Naive B cell (primary cell): Measurements from ENCODE around the gene MIXL1. TPM values are rescaled to one million over a fixed set of nuclear protein-coding genes. Genes with fewer than 3 reads are reported as not detected.
"Not testable (repeated sequence)": the region's sequence is repeated elsewhere in the genome, so short reads cannot be mapped to it uniquely, and the experiment has no call there.

Experiments
- ATAC-seq, 2 donors: fragments of 150-1000 bp; cut with Tn5 transposase; 2 replicates each; pipeline ENCODE4 v1.10.0; 2021; ENCODE audit warnings: low read depth in 2 of 2, mild to moderate bottlenecking in 2 of 2, moderate library complexity in 2 of 2
- DNase-seq: peaks from one replicate; pipeline ENCODE4 v3.0.0; 2022
- H3K27ac Mint-ChIP-seq, 6 donors: one replicate each; pipeline ENCODE4 v1.8.0; 2020 to 2022; ENCODE audit warnings: mild to moderate bottlenecking in 6 of 6, mixed read lengths in 6 of 6, moderate library complexity in 5 of 6, inconsistent platforms in 2 of 6
- H3K27me3 Mint-ChIP-seq, 3 donors: one replicate each; pipeline ENCODE4 v1.8.0; 2021 to 2022; ENCODE audit warnings: mixed read lengths in 3 of 3, mild to moderate bottlenecking in 1 of 3
- H3K36me3 Mint-ChIP-seq, 2 donors: one replicate each; pipeline ENCODE4 v1.8.0; 2020 to 2022; ENCODE audit warnings: mixed read lengths in 2 of 2, inconsistent platforms in 1 of 2, mild to moderate bottlenecking in 1 of 2
- H3K4me1 Mint-ChIP-seq, 3 donors: one replicate each; pipeline ENCODE4 v1.8.0; 2020 to 2022; ENCODE audit warnings: mixed read lengths in 3 of 3, inconsistent platforms in 1 of 3, mild to moderate bottlenecking in 1 of 3, moderate library complexity in 1 of 3
- H3K4me3 Mint-ChIP-seq, 8 donors: one replicate each; pipeline ENCODE4 v1.8.0; 2020 to 2022; ENCODE audit warnings: mild to moderate bottlenecking in 8 of 8, mixed read lengths in 8 of 8, moderate library complexity in 8 of 8, inconsistent platforms in 2 of 8
- H3K9me3 Mint-ChIP-seq, 7 donors: one replicate each; pipeline ENCODE4 v1.8.0; 2020 to 2022; ENCODE audit warnings: mixed read lengths in 7 of 7, mild to moderate bottlenecking in 5 of 7, inconsistent platforms in 2 of 7, moderate library complexity in 1 of 7
- polyA plus RNA-seq, 6 donors: library from polyadenylated mRNA; unstranded; fragments of 300-500 nt; fragmentation: Illumina TruSeq; gene quantifications; one replicate each; pipeline ENCODE4 v1.2.3, GENCODE V29; 2021; ENCODE audit warnings: low read depth in 6 of 6

The MIXL1 gene
- 1 to 10 TPM in 1 of 6 donors, under 1 TPM in 3, not detected in 2; 0.23 to 2.8 (median 0.36) TPM for polyA plus RNA-seq

DNA sequence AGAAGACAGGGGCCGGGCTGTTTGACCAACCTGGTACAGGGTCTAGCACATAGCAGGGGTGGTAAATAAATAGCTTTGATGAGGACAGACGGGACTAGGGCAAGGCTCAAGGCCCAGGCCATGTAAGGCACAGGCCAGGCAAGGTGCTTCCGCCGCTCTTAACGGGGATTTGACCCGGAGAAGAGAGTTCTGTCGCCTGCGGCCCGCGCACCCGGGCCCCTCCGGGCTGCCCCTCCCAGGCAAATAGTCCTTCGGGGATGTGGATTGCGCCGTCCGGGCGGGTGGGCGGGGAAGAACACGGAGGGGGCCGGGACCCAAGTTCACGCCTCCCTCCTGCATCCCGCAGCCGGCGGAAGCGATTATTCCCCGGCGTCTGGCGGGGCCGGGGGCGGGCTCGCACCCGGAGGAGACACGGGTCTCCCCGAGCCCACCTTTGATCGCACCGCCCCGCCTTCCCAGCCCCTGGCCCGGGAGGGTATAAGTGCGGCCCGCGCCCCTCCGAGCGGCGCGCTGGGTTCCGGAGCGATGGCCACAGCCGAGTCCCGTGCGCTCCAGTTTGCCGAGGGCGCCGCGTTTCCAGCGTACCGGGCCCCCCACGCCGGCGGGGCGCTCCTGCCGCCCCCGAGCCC lies at the start of gene MIXL1:
Gene MIXL1 (plus strand): TSS at position 508 of the 629 bp plus-strand sequence. CDS start 18 bp downstream, at position 526.
- Mint-ChIP-seq H3K36me3 (no peaks in the 10 kb centered on the region), H3K9me3 (no peaks in the 10 kb centered on the region), H3K4me1 (peaks cover 6 to 13% (median 6%) of the 10 kb centered on the region in 3 donors), H3K4me3 (peak within 1 kb of the TSS; percentile 85 to 95 (median 91)), H3K27ac (peak within 1 kb of the TSS in 1 of 6 donors; percentile 44), H3K27me3 (peaks cover 8 to 11% (median 10%) of the 10 kb centered on the region in 3 donors)
- ATAC-seq: peak; percentile 63
- DNase-seq: no peak

DNA sequence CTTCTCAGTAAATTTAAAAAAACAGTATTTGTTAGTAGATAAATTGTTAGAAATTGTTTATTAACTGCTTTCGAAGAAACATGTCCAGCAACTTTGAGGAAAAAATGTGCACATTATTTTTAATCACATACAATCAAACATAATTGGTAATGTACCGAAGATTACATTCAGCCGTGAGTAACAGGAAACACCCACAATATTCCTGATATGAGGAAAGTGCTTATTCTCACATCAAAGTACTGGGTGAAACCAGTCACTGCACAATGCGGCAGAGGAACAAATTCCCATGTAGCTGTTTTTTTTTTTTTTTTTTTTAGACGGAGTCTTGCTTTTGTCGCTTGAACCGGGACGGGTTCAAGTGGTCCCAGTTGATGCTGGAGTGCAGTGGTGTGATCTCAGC lies 46.6 kb upstream of the MIXL1 start:
- H3K27ac Mint-ChIP-seq: peak overlapping the region in 1 of 6 donors; percentile 74
- ATAC-seq (no peak), DNase-seq (no peak)
- H3K4me1 Mint-ChIP-seq: peaks cover 32 to 87% (median 62%) of the 10 kb centered on the region in 3 donors
- no peaks in the 10 kb centered on the region for H3K27me3 Mint-ChIP-seq
- H3K36me3 Mint-ChIP-seq: peaks cover 10 to 15% of the 10 kb centered on the region in 2 donors
- H3K9me3 Mint-ChIP-seq: no peaks in the 10 kb centered on the region
- no peak overlapping the region for H3K4me3 Mint-ChIP-seq

DNA sequence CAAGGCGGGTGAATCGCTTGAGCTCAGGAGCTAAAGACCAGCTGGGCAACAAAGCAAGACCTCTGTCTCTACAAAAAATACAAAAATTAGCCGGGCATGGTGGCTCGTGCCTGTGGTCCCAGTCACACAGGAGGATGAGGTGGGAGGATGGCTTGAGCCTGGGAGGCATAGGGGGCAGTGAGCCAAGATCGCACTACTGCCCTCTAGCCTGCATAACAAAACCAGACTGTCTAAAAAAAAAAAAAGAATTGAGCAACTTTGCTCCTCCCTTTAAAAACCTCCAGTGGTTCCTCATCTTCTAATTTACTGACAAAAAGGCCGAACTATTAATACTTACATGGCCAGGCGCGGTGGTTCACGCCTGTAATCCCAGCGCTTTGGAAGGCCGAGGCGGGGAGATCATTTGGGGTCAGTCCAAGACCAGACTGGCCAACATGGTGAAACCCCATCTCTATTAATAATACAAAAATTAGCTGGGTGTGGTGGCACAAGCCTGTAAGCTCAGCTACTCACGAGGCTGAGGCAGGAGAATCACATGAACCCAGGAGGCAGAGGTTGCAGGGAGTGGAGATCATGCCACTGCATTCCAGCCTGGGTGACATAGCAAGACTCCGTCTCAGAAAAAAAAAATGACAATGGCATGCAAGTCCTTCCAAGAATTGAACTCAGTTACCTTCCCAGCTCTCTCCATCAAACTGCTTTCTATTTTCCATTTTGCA lies 41.3 kb upstream of the MIXL1 start:
- H3K4me3 Mint-ChIP-seq: peak overlapping the region; percentile 68 to 91 (median 84)
- H3K27me3 Mint-ChIP-seq: no peaks in the 10 kb centered on the region
- H3K4me1 Mint-ChIP-seq: peaks cover 38 to 84% (median 76%) of the 10 kb centered on the region in 3 donors
- H3K27ac Mint-ChIP-seq: peak overlapping the region; percentile 71 to 96 (median 92)
- DNase-seq (peak; percentile 46), ATAC-seq (peak; percentile 33 to 39)
- H3K36me3 Mint-ChIP-seq: peaks cover 6 to 7% of the 10 kb centered on the region in 2 donors
- no peaks in the 10 kb centered on the region for H3K9me3 Mint-ChIP-seq

DNA sequence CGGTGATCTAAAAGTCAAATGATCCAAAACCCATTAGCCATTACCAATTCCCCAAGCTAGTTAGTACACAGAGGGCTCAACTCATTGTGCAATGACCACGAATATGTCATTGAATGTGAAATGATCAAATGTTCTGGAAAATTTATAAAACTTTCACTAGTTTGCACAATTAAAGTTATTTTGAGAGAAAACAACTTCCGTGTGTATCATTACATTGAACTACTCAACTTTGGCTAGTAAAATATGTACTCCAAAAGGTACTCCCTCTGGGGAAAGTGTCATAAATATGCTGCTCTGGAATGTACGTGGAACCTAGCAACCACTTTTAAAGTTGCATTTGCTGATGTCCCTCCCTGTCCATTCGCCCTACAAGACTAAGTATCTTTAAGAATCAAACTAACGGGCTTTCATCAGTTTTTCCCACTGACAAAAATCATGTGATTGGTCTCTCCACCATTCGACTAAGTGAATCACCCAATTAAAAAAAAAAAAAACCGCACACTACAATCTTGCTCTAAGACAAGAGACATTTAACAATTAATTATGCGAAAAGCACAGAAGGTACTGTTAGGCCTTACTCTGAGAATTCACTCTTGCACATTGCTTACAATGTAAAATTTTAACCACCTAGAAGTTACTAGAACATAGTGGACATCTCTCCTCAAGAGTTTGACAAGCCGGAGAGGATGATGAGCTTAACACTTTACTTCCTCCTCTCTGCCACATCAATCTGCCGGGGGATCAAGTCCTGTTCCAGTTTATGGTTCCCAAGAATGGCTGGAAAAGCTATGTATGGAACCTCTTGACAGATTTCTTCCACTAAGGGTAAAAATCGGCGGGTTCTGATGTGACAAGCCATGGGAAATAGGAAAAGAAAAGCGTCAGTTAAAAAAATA lies 38.1 kb upstream of the MIXL1 start:
- no peak for DNase-seq
- H3K4me3 Mint-ChIP-seq: peak overlapping the region; percentile 91 to 98 (median 95)
- no peaks in the 10 kb centered on the region for H3K27me3 Mint-ChIP-seq
- H3K9me3 Mint-ChIP-seq: no peaks in the 10 kb centered on the region
- peaks cover 0 to 1% of the 10 kb centered on the region in 2 donors for H3K36me3 Mint-ChIP-seq
- H3K4me1 Mint-ChIP-seq: peaks cover 21 to 61% (median 45%) of the 10 kb centered on the region in 3 donors
- H3K27ac Mint-ChIP-seq: peak overlapping the region; percentile 78 to 98 (median 94)
- no peak for ATAC-seq

DNA sequence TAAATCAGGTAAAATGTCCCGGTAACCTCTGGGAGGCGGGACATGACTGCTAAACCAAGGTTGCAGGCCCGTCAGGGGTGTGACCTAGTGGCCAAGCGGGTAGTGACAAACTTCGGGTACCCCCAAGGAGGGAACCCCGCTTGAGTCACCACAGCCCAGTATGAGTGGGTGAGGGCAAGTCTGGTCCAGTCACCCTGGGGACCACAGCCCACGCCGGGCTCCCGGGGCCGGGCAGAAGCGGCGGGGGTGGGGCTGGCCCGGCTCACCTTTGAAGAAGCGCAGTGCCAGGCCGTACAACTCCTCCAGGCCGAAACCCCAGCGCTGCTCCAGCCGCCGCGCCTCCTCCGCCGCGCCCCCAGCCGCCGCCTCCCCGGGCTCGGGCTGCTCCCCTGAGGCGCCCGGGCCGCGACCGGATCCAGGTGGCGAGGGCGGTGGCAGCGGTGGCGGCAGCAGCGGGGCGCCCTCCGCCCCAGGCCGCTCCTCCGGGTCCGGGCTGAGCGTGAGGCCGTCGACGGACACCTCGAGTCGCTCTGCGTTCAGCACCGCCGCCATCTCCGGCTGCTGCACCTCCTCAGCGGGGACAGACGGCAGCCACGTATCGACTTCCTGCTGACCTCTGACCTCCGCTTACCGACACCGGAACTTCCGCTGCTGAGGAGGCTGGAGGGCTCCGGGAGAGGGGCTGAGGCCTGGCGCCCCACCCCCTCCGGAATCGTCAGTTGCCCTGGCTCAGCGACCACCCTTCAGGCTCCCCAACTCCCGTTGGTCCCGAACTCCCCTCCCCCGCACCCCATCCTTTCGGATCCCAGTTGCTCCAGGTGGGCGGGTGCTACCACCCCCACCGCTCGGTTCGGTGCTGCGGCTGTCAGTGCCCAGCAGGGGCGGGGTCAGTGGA lies 37.1 kb upstream of the MIXL1 start, which contains the start of gene ACBD3:
Gene ACBD3 (minus strand): TSS at position 618 of the 895 bp plus-strand sequence. CDS start 66 bp downstream, at position 552.
- peak; percentile 94 for ATAC-seq
- Mint-ChIP-seq H3K4me3 (peak within 1 kb of the TSS; percentile 92 to 98 (median 95)), H3K9me3 (no peaks in the 10 kb centered on the region), H3K4me1 (peaks cover 21 to 51% (median 38%) of the 10 kb centered on the region in 3 donors), H3K36me3 (no peaks in the 10 kb centered on the region), H3K27me3 (no peaks in the 10 kb centered on the region), H3K27ac (peak within 1 kb of the TSS; percentile 88 to 98 (median 96))
- peak; percentile 83 for DNase-seq

DNA sequence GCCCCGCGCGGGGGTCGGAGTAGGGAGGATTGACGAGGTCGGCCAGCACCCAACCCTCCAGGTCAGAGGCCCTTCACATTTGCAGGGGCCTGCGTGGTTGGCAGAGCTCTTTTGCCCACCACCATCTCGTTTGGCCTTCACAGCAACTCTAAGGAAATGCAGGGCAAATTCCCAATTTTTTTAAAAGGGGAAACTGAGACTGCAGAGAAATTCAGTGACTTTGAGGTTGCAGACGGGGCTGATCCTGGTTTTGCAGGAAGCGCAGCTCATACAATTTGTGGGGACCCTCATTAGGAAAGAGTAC lies 36.5 kb upstream of the MIXL1 start:
- Mint-ChIP-seq H3K36me3 (no peaks in the 10 kb centered on the region), H3K27me3 (no peaks in the 10 kb centered on the region), H3K27ac (peak overlapping the region; percentile 81 to 96 (median 94))

DNA sequence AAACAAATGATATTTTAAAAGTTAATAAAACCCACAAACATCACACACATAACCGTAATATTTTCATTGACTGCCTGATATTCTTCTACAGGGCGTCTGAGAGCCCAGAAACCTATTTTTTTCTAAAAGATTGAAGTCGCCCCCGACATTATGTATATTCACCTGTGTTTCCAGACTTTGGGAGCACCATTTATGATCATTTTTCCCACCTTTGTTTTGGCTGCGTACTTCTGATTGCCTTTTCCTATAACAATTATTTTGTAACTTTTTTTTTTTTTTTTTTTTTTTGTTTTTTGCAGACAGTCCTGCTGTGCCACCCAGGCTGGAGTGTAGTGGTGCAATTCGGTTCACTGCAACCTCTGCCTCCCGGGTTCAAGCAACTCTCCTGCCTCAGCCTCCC lies 36.1 kb upstream of the MIXL1 start:
- Mint-ChIP-seq H3K4me3 (peak overlapping the region; percentile 51 to 98 (median 94)), H3K4me1 (peaks cover 14 to 41% (median 28%) of the 10 kb centered on the region in 3 donors), H3K36me3 (no peaks in the 10 kb centered on the region), H3K27ac (peak overlapping the region in 5 of 6 donors; percentile 81 to 96 (median 95)), H3K27me3 (no peaks in the 10 kb centered on the region), H3K9me3 (no peaks in the 10 kb centered on the region)
- DNase-seq (no peak), ATAC-seq (no peak)

More for the DNA sequence above, 36.5 kb upstream of the MIXL1 start:
- no peak for DNase-seq
- no peak for ATAC-seq
- H3K4me1 Mint-ChIP-seq: peaks cover 18 to 45% (median 32%) of the 10 kb centered on the region in 3 donors
- peak overlapping the region; percentile 87 to 98 (median 94) for H3K4me3 Mint-ChIP-seq
- no peaks in the 10 kb centered on the region for H3K9me3 Mint-ChIP-seq

DNA sequence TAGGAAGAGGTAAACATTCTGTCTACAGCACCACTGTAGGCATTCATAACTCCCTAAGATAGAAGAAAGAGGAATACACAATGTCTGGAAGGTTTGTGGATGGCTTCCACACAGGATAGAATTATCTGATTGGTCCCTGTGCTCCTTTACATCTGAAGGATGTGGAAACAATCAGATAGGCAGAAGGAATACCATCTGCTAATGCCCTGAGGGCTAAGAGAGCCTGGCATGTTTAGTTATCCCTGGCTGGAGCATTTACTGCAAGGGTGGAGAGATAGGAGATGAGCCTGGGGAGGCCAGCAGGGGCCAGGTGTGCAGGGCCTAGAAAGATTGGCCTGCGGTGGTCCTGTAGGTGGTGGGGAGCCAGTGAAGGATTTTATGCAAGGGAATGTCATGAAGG lies 28.3 kb upstream of the MIXL1 start:
- DNase-seq (no peak), ATAC-seq (no peak)
- no peaks in the 10 kb centered on the region for H3K36me3 Mint-ChIP-seq
- no peaks in the 10 kb centered on the region for H3K9me3 Mint-ChIP-seq
- H3K4me1 Mint-ChIP-seq: peaks cover 10 to 19% (median 14%) of the 10 kb centered on the region in 3 donors
- no peak overlapping the region for H3K4me3 Mint-ChIP-seq
- H3K27me3 Mint-ChIP-seq: no peaks in the 10 kb centered on the region
- H3K27ac Mint-ChIP-seq: peak overlapping the region in 1 of 6 donors; percentile 18

DNA sequence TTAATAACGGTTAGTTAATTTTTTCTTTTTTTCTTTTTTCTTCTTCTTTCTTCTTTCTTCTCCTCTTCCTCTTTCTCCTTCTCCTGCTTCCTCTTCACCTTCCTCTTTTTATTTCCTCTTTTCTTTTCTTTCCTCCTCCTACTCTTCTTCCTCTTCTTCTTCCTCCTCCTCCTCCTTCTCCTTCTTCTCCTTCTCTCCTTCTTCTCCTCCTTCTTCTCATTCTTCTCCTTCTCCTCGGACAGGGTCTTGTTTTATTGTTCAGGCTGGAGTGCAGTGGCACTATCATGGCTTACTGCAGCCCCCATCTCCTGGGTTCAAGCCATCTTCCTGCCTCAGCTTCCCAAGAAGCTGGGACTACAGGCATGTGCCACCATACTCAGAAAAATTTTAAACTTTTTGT lies 23.5 kb upstream of the MIXL1 start:
- DNase-seq (no peak), ATAC-seq (no peak)
- Mint-ChIP-seq H3K9me3 (no peaks in the 10 kb centered on the region), H3K36me3 (no peaks in the 10 kb centered on the region), H3K27me3 (no peaks in the 10 kb centered on the region), H3K4me1 (peaks cover 18 to 24% (median 21%) of the 10 kb centered on the region in 3 donors), H3K27ac (peak overlapping the region in 4 of 6 donors; percentile 26 to 98 (median 48)), H3K4me3 (peak overlapping the region in 5 of 8 donors; percentile 3 to 57 (median 41))

DNA sequence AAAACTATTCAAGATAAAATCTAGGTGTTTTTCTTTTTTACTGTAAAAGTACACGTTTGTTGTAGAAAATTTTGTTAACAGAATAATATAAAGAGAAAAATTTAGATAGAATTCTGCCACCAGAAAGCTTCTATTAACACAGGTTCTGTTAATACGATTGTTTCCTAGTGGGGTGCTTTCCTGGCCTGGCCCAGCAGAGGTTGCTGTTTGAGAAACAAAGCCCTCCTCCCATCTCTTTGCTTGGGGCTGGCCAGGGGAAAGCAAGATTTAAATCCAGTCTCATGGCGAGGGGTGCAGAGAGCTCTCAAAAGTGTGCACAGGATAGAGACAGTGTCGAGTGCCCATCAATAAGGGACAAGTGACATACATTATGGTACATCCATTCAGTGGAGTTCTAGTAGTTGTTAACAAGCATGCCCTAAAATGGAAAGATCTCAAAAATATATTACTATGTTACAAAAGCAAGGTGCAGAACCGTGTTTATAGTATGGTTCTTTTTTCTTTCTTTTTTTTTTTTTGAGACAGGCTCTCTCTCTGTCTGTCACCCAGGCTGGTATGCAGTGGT lies 22.4 kb upstream of the MIXL1 start:
- DNase-seq (no peak), ATAC-seq (peak; percentile 35 to 38)
- no peaks in the 10 kb centered on the region for H3K27me3 Mint-ChIP-seq
- no peak overlapping the region for H3K4me3 Mint-ChIP-seq
- peaks cover 14 to 24% (median 16%) of the 10 kb centered on the region in 3 donors for H3K4me1 Mint-ChIP-seq
- no peaks in the 10 kb centered on the region for H3K9me3 Mint-ChIP-seq
- H3K36me3 Mint-ChIP-seq: no peaks in the 10 kb centered on the region
- H3K27ac Mint-ChIP-seq: peak overlapping the region in 1 of 6 donors; percentile 4

DNA sequence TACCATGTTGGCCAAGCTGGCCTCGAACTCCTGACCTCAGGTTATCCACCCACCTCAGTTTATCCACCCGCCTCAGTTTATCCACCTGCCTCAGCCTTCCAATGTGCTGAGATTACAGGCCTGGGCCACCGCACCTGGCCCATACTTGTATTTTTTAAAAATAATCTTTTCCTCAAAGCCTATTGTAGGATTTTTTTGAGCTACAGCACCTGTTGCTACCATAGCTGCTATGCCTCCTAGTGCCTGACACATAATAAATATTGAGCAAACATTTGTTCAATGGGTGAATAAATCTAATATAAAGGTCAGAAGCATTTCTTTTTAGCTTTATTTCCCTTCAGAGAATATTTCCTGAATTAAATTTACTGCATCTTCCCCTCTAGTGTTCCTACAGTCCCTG lies 21.2 kb upstream of the MIXL1 start:
- Mint-ChIP-seq H3K4me1 (peaks cover 9 to 20% (median 10%) of the 10 kb centered on the region in 3 donors), H3K27ac (peak overlapping the region in 1 of 6 donors; percentile 5), H3K9me3 (no peaks in the 10 kb centered on the region), H3K4me3 (peak overlapping the region in 1 of 8 donors; percentile 46), H3K36me3 (no peaks in the 10 kb centered on the region), H3K27me3 (no peaks in the 10 kb centered on the region)
- no peak for DNase-seq
- no peak for ATAC-seq

DNA sequence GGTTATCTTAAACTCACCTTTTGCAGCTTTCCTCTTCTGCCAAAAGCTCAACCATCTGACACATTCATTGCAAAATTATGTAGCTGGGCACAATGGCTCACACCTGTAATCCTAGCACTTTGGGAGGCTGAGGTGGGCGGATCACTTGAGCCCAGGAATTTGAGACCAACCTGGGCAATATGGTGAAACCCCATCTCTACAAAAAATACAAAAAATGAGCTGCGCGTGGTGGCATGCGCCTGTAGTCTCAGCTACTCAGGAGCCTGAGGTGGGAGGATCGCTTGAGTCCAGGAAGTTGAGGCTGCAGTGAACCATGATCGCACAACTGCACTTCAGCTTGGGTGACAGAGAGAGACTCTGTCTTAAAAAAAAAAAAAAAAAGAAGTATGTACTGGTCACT lies 20.8 kb upstream of the MIXL1 start:
- H3K4me3 Mint-ChIP-seq, ATAC-seq, H3K36me3 Mint-ChIP-seq, H3K9me3 Mint-ChIP-seq, DNase-seq, H3K27me3 Mint-ChIP-seq: not testable (repeated sequence)
- peaks cover 9 to 20% (median 9%) of the 10 kb centered on the region in 3 donors for H3K4me1 Mint-ChIP-seq
- H3K27ac Mint-ChIP-seq: peak overlapping the region in 2 of 6 donors; percentile 5 to 21
